GM12872 (cell line): ENCODE data around the gene RER1.

ENCODE experiments used
- TF ChIP-seq, protein P1 (sequence below): IDR thresholded peaks from 3 replicates; pipeline ENCODE4 v1.5.1; 2011; ENCODE audit warnings: low read depth, mild to moderate bottlenecking, low read length, moderate library complexity; ENCODE audit not compliant: insufficient read depth

Gene RER1

DNA sequence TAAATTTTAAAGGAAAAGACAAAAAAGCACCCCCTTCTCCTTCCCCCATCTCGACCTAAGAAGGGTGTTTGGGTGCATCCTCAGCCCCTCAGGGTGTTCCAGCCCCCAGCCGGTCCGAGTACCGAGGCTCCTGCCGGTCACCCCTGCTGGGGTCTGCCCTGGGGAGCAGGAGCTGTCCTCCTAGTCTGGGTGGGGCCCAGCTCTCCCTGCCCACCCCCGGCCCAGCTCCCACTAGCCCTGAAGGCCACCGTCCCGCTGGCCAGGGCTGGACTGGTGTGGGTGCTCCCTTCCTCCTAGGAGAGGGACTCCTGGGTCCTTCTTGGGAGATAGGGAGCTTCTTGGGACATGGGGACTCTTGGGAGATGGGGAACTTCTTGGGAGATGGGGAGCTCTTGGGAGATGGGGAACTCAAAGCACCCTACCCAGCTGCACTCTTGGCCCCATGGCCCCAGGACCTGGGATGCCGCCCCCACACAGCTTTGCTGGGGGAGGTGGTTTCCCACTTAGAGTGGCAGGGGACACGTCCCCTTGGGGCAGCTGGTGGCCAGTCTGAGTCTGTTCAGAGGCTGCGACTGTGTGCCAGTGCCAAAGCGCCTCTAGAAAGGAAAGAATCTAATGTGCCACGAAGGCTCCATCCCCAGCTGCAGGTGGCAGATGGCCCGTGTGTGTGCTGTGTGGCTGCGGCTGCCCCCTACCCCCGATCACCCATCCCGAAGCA, 44.8 kb upstream of the RER1 start:
- TF ChIP-seq, protein P1, sequence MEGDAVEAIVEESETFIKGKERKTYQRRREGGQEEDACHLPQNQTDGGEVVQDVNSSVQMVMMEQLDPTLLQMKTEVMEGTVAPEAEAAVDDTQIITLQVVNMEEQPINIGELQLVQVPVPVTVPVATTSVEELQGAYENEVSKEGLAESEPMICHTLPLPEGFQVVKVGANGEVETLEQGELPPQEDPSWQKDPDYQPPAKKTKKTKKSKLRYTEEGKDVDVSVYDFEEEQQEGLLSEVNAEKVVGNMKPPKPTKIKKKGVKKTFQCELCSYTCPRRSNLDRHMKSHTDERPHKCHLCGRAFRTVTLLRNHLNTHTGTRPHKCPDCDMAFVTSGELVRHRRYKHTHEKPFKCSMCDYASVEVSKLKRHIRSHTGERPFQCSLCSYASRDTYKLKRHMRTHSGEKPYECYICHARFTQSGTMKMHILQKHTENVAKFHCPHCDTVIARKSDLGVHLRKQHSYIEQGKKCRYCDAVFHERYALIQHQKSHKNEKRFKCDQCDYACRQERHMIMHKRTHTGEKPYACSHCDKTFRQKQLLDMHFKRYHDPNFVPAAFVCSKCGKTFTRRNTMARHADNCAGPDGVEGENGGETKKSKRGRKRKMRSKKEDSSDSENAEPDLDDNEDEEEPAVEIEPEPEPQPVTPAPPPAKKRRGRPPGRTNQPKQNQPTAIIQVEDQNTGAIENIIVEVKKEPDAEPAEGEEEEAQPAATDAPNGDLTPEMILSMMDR: no peak

DNA sequence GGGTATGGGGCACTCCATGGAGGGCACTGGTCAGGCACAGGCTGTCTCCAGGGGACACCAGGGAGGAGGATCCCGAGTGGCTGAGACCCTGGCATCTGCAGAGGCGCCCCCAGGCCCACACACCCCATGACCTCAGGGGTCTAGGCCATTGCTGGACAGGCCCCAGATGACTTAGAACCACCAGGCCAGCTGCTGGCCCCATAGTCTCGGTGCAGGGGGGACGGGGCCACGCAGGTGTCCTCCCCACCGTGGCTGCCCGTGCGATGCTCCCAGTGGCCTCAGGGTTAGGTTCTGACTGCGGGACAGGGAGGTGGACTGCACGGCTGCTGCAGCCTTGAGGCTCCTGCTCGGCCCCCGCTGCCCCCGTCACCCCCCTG, 44.2 kb upstream of the RER1 start:
- TF ChIP-seq, protein P1: no peak

DNA sequence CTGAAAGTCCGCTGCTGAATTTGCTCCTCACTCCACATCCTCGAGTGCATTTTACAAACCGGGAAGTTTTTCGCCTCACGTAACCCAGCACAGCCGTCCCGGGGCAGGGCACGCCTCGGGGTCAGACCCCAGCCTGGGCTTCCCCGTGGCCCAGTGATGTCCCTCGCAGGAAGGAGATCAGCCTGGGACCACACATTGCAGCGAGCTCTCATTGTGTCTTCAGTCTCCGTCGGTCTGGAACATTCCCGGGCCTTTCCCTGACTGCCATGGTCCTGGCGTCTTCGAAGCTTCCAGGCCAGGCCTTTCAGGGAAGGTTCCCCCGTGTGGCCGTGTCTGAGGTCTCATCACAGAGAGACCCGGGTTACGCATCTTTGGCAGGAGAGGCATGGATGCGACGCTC, 43.7 kb upstream of the RER1 start:
- TF ChIP-seq, protein P1: no peak

DNA sequence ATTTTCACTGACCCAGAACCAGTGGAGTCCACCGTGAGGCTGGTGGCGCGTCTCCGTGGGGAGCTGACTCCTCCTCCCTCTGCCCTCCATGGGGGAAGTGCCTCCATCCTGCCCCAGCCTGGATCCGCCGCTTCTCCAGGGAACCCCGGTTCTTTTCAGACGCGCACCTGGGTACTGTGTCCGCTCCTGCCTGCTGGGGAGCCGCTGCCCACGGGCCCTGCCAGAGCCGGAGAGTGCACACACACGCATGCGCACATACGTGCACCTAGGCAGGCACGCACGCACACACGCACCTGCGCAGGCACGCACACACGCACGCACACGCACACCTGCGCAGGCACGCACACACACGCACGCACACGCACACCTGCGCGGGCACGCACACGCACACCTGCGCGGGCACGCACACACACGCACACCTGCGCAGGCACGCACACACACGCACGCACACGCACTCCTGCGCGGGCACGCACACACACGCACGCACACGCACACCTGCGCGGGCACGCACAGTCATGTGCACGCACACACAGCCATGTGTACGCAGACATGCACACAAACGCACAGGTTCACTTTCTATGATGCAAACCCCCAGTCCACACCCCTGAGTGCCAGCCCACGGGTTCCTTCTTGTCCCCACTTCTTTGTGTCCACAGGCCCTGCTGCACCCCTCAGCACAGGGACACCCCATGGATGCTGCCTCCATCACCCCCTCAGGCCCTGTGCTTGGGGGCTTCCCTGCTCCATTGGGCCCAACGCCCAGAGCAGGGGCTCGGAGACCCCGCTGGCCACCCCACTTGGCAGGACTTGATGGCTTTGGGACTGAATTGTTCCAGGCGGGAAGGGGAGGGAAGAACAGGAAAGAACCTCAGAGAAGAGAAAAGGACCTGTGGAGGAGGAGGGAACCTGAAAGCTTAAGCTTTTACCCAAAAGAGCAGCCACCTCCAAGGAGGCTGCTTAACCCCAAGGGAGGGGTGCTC, 43.0 kb upstream of the RER1 start:
- TF ChIP-seq, protein P1: no peak

DNA sequence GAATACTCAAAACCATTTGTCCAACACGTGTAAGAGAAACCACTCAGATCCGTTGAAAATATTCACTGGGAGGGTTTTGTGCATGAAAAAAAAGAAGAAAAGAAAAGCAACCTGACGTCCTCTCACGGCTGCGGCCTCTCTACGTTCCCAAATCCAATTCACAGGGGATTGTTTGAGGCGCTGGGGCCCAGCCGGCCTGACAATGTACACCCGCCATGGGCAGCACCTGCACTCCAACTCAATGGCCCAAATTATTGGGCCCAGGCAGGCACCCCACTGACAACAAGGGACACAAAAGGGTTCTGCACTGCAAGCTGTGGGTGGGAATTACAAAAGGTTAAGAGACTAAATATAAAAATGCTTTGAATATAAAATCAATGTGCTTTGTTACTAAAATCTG, 41.8 kb upstream of the RER1 start:
- TF ChIP-seq, protein P1: no peak

DNA sequence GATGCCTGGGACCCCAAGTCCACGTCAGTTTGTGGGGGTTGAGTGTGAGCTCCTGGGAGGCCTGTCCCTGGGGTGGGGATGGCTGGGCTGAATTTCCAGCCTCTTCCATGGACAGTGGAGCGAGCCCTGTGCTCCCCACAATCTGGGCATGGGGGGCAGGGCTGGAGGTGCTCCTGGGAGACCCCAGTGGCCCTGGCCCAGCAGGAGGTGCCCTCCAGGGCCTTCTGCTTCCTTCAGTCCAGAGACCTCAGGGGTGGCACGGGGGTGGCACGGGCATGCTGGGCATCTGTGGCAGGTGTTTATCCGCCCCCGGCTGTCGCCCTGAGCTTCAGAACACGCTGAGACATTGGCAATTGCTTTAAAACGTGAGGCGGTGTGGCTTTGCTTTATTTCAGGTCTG, 41.1 kb upstream of the RER1 start:
- TF ChIP-seq, protein P1: no peak

DNA sequence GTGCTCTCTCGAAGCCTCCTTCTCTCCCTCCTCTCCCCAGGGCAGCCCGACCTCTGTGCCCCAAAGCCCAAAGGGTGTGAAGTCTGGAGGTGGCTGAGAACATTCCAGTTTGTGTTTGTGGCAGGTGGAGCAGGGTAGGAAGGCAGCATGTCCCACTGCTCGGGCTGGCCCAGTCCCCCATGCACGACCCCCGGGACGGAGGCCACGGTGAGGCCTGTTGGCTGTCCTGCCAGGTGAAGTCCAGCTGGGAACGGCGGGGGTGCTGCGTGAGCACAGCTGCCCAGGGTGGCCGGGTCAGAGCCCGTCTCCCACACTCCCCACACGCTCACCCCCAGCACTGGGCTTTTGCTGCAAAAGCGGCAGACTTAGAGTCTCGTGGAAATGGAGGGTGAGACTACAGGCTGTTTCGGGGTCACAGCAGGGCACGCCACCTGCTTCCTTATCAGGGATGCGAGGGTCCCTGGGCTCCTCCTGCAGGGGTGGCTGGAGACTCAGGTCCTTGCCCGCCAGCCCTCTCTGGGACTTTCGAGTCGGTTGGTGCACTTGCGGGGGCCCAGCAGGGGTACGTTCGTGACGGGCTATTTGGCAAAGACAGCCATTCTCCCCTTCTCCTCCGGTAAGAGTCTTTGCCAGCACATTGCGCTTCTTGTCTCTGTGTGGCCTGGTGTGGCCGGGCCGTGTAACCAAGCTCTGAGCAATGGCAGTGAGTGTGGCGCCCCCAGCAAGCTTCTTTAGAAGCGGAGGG, 40.6 kb upstream of the RER1 start:
- TF ChIP-seq, protein P1: no peak
